Skeletal muscle satellite cell (primary cell): ENCODE results near the gene ZNF35.
"Not testable (repeated sequence)": the region's sequence is repeated elsewhere in the genome, so short reads cannot be mapped to it uniquely, and the experiment has no call there.

Experiments used
- H3K27me3 ChIP-seq: 2 replicates; pipeline ENCODE4 v1.7.0; 2013; ENCODE audit warnings: low read length; ENCODE audit not compliant: control insufficient read depth, insufficient read depth
- H3K36me3 ChIP-seq: 2 replicates; pipeline ENCODE4 v1.7.0; 2013; ENCODE audit warnings: mild to moderate bottlenecking, control low read depth, low read length; ENCODE audit not compliant: insufficient read depth
- H3K4me1 ChIP-seq: 2 replicates; pipeline ENCODE4 v1.7.0; 2013; ENCODE audit warnings: low read length; ENCODE audit not compliant: control insufficient read depth, insufficient read depth
- H3K4me2 ChIP-seq: 2 replicates; pipeline ENCODE4 v1.7.0; 2013; ENCODE audit warnings: mild to moderate bottlenecking, low read length
- H3K4me3 ChIP-seq: 2 replicates; pipeline ENCODE4 v1.7.0; 2013; ENCODE audit warnings: low read length
- H3K9ac ChIP-seq: 2 replicates; pipeline ENCODE4 v1.7.0; 2013; ENCODE audit warnings: mild to moderate bottlenecking, low read depth, low read length, moderate library complexity
- H3K9me3 ChIP-seq: replicated peaks from 2 replicates; pipeline ENCODE4 v1.7.0; 2013; ENCODE audit warnings: mild to moderate bottlenecking, control low read depth, low read length

The ZNF35 gene

GRCh38 chr3:44659015-44659414 is 10.5 kb downstream of the ZNF35 start:
- no peak overlapping the region for H3K4me3 ChIP-seq
- H3K36me3 ChIP-seq: peaks cover 77% of the 10 kb centered on the region
- no peak overlapping the region for H3K9ac ChIP-seq
- H3K4me1 ChIP-seq: no peaks in the 10 kb centered on the region
- H3K27me3 ChIP-seq: no peaks in the 10 kb centered on the region
- no peak overlapping the region for H3K4me2 ChIP-seq
- H3K9me3 ChIP-seq: peaks cover 22% of the 10 kb centered on the region

DNA sequence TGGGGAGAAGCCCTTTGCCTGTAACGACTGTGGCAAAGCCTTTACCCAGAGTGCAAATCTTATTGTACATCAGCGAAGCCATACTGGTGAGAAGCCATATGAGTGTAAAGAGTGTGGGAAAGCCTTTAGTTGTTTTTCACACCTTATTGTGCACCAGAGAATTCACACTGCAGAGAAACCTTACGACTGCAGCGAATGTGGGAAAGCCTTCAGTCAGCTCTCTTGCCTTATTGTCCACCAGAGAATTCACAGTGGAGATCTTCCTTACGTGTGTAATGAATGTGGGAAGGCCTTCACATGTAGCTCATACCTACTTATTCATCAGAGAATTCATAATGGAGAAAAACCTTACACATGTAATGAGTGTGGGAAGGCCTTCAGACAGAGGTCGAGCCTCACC is 10.9 kb downstream of the ZNF35 start:
- no peaks in the 10 kb centered on the region for H3K4me1 ChIP-seq
- H3K4me3 ChIP-seq: no peak overlapping the region
- no peak overlapping the region for H3K9ac ChIP-seq
- H3K36me3 ChIP-seq: peaks cover 73% of the 10 kb centered on the region
- H3K9me3 ChIP-seq: peaks cover 22% of the 10 kb centered on the region
- no peaks in the 10 kb centered on the region for H3K27me3 ChIP-seq
- no peak overlapping the region for H3K4me2 ChIP-seq

DNA sequence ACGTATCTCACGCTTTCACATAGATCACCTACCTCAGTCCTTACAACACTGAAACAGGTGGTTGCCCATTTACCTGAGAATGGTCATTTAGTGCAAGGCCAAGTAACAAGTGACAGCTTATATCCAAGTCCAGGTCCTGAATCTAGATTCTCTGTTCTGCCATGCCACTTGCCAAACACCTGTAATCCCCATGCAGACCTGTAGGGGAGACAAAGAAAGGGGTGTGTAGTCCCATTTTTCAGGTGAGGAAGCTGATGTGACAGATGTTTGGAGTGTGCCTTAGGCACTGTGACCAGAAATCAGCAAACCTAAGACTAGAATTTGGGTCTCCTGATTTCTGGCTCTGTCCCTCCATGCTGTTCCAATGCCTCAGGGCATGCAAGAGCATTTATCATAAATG is 12.7 kb downstream of the ZNF35 start:
- H3K9me3 ChIP-seq: peaks cover 22% of the 10 kb centered on the region
- H3K4me2 ChIP-seq: no peak overlapping the region
- no peak overlapping the region for H3K9ac ChIP-seq
- no peaks in the 10 kb centered on the region for H3K4me1 ChIP-seq
- H3K36me3 ChIP-seq: peaks cover 59% of the 10 kb centered on the region
- H3K27me3 ChIP-seq: no peaks in the 10 kb centered on the region
- no peak overlapping the region for H3K4me3 ChIP-seq

GRCh38 chr3:44665173-44665572 is 16.6 kb downstream of the ZNF35 start:
- Histone ChIP-seq H3K9ac (no peak overlapping the region), H3K36me3 (peaks cover 20% of the 10 kb centered on the region), H3K27me3 (no peaks in the 10 kb centered on the region), H3K4me2 (no peak overlapping the region), H3K4me3 (no peak overlapping the region), H3K9me3 (peaks cover under 1% of the 10 kb centered on the region), H3K4me1 (peaks cover 11% of the 10 kb centered on the region)

- no peaks in the 10 kb centered on the region for H3K27me3 ChIP-seq
- H3K4me1 ChIP-seq: peaks cover 11% of the 10 kb centered on the region
- no peak overlapping the region for H3K9ac ChIP-seq
- no peak overlapping the region for H3K4me2 ChIP-seq
- H3K36me3 ChIP-seq: peaks cover 8% of the 10 kb centered on the region
- no peaks in the 10 kb centered on the region for H3K9me3 ChIP-seq
- H3K4me3 ChIP-seq: no peak overlapping the region
These were observed 17.8 kb downstream of the ZNF35 start for GRCh38 chr3:44666346-44666745.

DNA sequence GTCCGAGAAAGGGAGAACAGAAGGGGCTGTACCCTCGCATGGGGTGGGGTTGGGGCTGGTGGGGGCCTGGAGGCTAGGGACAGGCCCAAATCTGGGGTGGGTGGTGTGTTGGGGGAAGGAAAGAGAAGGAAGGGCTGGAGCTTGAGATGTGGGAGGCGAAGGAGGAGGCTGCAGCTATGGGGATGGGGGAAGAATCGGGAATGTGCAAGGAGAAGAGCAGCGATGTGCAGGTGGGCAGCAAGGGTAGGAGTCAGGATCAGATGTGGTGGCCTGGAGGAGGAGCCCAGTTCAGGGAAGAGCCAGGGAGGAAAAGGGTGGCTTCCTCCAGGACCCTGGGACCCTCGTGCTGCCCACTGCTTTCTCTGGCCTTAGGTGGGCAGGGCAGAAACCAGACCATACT is 21.2 kb downstream of the ZNF35 start:
- no peak overlapping the region for H3K9ac ChIP-seq
- no peak overlapping the region for H3K4me3 ChIP-seq
- H3K27me3 ChIP-seq: no peaks in the 10 kb centered on the region
- H3K4me2 ChIP-seq: no peak overlapping the region
- H3K36me3 ChIP-seq: no peaks in the 10 kb centered on the region
- H3K4me1 ChIP-seq: peaks cover 11% of the 10 kb centered on the region
- no peaks in the 10 kb centered on the region for H3K9me3 ChIP-seq

GRCh38 chr3:44673466-44673865 is 24.9 kb downstream of the ZNF35 start:
- H3K4me2 ChIP-seq, H3K36me3 ChIP-seq, H3K9me3 ChIP-seq, H3K9ac ChIP-seq, H3K4me3 ChIP-seq, H3K4me1 ChIP-seq, H3K27me3 ChIP-seq: not testable (repeated sequence)

DNA sequence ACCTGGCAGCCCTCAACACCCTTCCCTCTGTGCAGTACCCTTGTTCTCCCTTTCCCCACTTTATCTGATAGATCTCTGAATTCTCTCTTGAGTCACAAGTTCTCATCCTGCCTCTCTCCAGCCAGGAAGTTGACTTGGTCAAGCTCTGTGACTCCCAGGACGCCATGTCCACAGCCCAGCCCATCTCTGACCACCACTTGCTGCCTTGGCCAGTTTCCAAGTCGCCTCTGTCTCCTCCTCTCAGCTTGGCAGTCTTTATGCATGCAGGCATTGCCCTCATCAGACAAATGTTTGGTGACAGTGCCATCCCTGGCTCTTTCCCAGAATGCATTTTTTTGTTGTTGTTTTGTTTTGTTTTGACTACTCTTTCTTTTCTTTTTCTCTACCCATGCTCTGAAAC is 25.7 kb downstream of the ZNF35 start:
- H3K4me3 ChIP-seq: no peak overlapping the region
- no peak overlapping the region for H3K9ac ChIP-seq
- no peak overlapping the region for H3K4me2 ChIP-seq
- no peaks in the 10 kb centered on the region for H3K9me3 ChIP-seq
- H3K36me3 ChIP-seq: no peaks in the 10 kb centered on the region
- H3K27me3 ChIP-seq: no peaks in the 10 kb centered on the region
- no peaks in the 10 kb centered on the region for H3K4me1 ChIP-seq

DNA sequence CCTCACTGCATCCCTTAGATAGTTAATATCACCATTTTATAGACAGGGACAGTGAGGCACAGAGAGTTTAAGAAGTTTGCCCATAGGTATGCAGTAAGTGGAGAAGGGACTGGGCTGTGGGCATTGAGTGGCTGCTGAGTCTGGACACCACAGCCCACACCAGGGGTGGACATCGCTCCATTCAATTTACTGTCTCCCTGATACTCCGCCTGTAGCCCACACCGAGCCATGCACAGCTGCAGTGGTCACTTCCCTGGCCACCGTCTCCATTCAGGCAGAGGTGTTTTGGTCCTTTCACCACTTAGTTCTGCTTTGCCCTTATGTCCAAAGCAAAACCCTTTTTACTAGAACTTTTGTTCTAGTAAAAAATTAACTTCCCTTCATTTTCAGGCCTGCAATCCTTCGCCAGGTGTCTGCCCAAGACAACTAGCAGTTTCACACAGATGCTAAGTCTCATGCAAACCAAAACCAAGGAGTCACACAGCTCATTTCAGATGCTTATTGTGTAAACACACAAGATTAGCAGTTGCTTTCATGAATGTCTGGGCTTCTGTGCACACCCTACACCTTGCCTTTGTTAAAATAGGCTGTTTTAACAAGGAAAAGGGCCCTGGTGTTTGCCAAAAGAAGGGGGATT is 30.1 kb downstream of the ZNF35 start:
- Histone ChIP-seq H3K4me1 (peaks cover 14% of the 10 kb centered on the region), H3K27me3 (no peaks in the 10 kb centered on the region), H3K9ac (no peak overlapping the region), H3K36me3 (no peaks in the 10 kb centered on the region), H3K4me3 (no peak overlapping the region), H3K9me3 (no peaks in the 10 kb centered on the region), H3K4me2 (no peak overlapping the region)

DNA sequence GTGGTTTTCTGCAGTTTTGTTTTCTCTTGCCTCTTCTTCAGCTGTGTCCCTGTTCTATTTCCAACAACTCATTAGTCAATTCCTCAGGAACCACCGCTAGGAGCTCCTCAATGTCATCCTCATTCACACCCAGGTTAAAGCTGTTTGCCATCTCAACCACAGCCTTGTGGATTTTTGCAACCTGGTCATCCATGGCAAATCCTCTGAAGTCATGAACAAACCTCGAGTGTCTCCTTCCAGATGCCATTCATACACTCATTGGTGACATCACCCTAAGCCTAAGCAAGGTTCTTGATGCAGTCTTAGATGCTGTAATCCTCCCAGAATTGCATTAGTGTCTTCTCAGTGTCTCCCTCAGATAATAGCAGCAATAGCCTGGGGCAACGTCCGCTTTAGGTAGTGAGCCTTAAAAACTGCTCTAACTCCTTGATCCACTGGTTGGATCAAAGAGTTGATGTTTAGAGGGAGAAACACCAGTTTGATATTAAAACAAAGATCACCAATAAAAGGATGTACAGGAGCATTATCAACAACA is 32.5 kb downstream of the ZNF35 start:
- no peaks in the 10 kb centered on the region for H3K27me3 ChIP-seq
- no peak overlapping the region for H3K4me3 ChIP-seq
- H3K36me3 ChIP-seq: peaks cover 8% of the 10 kb centered on the region
- peaks cover 13% of the 10 kb centered on the region for H3K9me3 ChIP-seq
- no peak overlapping the region for H3K9ac ChIP-seq
- peaks cover 23% of the 10 kb centered on the region for H3K4me1 ChIP-seq
- no peak overlapping the region for H3K4me2 ChIP-seq

- peaks cover 13% of the 10 kb centered on the region for H3K9me3 ChIP-seq
- peaks cover 23% of the 10 kb centered on the region for H3K4me1 ChIP-seq
- no peaks in the 10 kb centered on the region for H3K27me3 ChIP-seq
- peaks cover 8% of the 10 kb centered on the region for H3K36me3 ChIP-seq
- no peak overlapping the region for H3K4me2 ChIP-seq
- peak overlapping the region; percentile 18 for H3K9ac ChIP-seq
- no peak overlapping the region for H3K4me3 ChIP-seq
These were observed 33.8 kb downstream of the ZNF35 start for GRCh38 chr3:44682182-44682896.
